HUES48 (cell line): ENCODE measurements around the gene SPEG.

Experiments
- H3K27ac ChIP-seq: one replicate; pipeline ENCODE4 v1.7.0; 2013; ENCODE audit warnings: low read depth, low read length, inconsistent platforms
- H3K27me3 ChIP-seq: 2 replicates; pipeline ENCODE4 v1.6.1; 2013; ENCODE audit warnings: mild to moderate bottlenecking, low read length; ENCODE audit not compliant: control insufficient read depth, insufficient read depth
- H3K36me3 ChIP-seq: 2 replicates; pipeline ENCODE4 v1.6.1; 2013; ENCODE audit warnings: low read length; ENCODE audit not compliant: control insufficient read depth, insufficient read depth
- H3K4me1 ChIP-seq: 2 replicates; pipeline ENCODE4 v1.6.1; 2013; ENCODE audit warnings: mild to moderate bottlenecking, low read length; ENCODE audit not compliant: control insufficient read depth, insufficient read depth
- H3K4me3 ChIP-seq: 2 replicates; pipeline ENCODE4 v1.5.1; 2013; ENCODE audit warnings: mild to moderate bottlenecking, low read depth, low read length
- H3K9ac ChIP-seq: 2 replicates; pipeline ENCODE4 v1.6.1; 2013; ENCODE audit warnings: mild to moderate bottlenecking, low read depth, low read length, moderate library complexity
- H3K9me3 ChIP-seq: 2 replicates; pipeline ENCODE4 v1.6.1; 2013; ENCODE audit warnings: low read length; ENCODE audit not compliant: control insufficient read depth, insufficient read depth

SPEG gene

GRCh38 chr2:219466816-219467735, 32.4 kb downstream of the SPEG start:
- Histone ChIP-seq H3K27me3 (no peaks in the 10 kb centered on the region), H3K27ac (no peak overlapping the region), H3K9ac (no peak overlapping the region)

GRCh38 chr2:219467736-219468075, 33.1 kb downstream of the SPEG start:
- H3K27me3 ChIP-seq: no peaks in the 10 kb centered on the region
- no peak overlapping the region for H3K9ac ChIP-seq
- no peak overlapping the region for H3K4me3 ChIP-seq
- no peaks in the 10 kb centered on the region for H3K9me3 ChIP-seq
- no peaks in the 10 kb centered on the region; the same call in 1 of the 2 replicates for H3K36me3 ChIP-seq
- no peak overlapping the region for H3K27ac ChIP-seq
- H3K4me1 ChIP-seq: no peaks in the 10 kb centered on the region

More at GRCh38 chr2:219466816-219467735, 32.4 kb downstream of the SPEG start:
- Histone ChIP-seq H3K4me3 (no peak overlapping the region), H3K9me3 (no peaks in the 10 kb centered on the region), H3K4me1 (no peaks in the 10 kb centered on the region), H3K36me3 (peaks cover 3% of the 10 kb centered on the region; the same call in 1 of the 2 replicates)

- Histone ChIP-seq H3K9ac (no peak overlapping the region), H3K27me3 (no peaks in the 10 kb centered on the region), H3K36me3 (no peaks in the 10 kb centered on the region; the same call in 1 of the 2 replicates), H3K4me3 (no peak overlapping the region), H3K4me1 (no peaks in the 10 kb centered on the region), H3K9me3 (no peaks in the 10 kb centered on the region), H3K27ac (no peak overlapping the region)
Observed at GRCh38 chr2:219468410-219469185, 34.0 kb downstream of the SPEG start.

- Histone ChIP-seq H3K36me3 (no peaks in the 10 kb centered on the region; the same call in 1 of the 2 replicates), H3K9me3 (no peaks in the 10 kb centered on the region), H3K27ac (no peak overlapping the region), H3K4me1 (no peaks in the 10 kb centered on the region), H3K27me3 (no peaks in the 10 kb centered on the region), H3K4me3 (no peak overlapping the region), H3K9ac (no peak overlapping the region)
Observed at GRCh38 chr2:219469186-219469724, 34.6 kb downstream of the SPEG start.

- Histone ChIP-seq H3K9me3 (no peaks in the 10 kb centered on the region), H3K9ac (no peak overlapping the region), H3K27ac (no peak overlapping the region), H3K4me1 (no peaks in the 10 kb centered on the region), H3K36me3 (no peaks in the 10 kb centered on the region; the same call in 1 of the 2 replicates), H3K27me3 (no peaks in the 10 kb centered on the region), H3K4me3 (no peak overlapping the region)
Observed at GRCh38 chr2:219470429-219470828, 35.8 kb downstream of the SPEG start.

- Histone ChIP-seq H3K27me3 (no peaks in the 10 kb centered on the region), H3K4me1 (no peaks in the 10 kb centered on the region), H3K9me3 (no peaks in the 10 kb centered on the region), H3K9ac (no peak overlapping the region), H3K36me3 (no peaks in the 10 kb centered on the region), H3K27ac (no peak overlapping the region), H3K4me3 (no peak overlapping the region)
Observed at GRCh38 chr2:219471476-219472371, 37.1 kb downstream of the SPEG start.

GRCh38 chr2:219472629-219473187, 38.1 kb downstream of the SPEG start:
- Histone ChIP-seq H3K4me3 (no peak overlapping the region), H3K36me3 (no peaks in the 10 kb centered on the region), H3K4me1 (peaks cover 4% of the 10 kb centered on the region; the same call in 1 of the 2 replicates), H3K27ac (no peak overlapping the region), H3K9ac (no peak overlapping the region), H3K9me3 (no peaks in the 10 kb centered on the region), H3K27me3 (no peaks in the 10 kb centered on the region)

- Histone ChIP-seq H3K27me3 (no peaks in the 10 kb centered on the region), H3K9me3 (no peaks in the 10 kb centered on the region), H3K36me3 (no peaks in the 10 kb centered on the region), H3K4me1 (peaks cover 4% of the 10 kb centered on the region; the same call in 1 of the 2 replicates), H3K9ac (no peak overlapping the region), H3K4me3 (no peak overlapping the region), H3K27ac (no peak overlapping the region)
Observed at GRCh38 chr2:219473511-219473910, 38.9 kb downstream of the SPEG start.

- Histone ChIP-seq H3K36me3 (no peaks in the 10 kb centered on the region), H3K27me3 (no peaks in the 10 kb centered on the region), H3K4me3 (no peak overlapping the region), H3K9ac (no peak overlapping the region), H3K4me1 (peaks cover 4% of the 10 kb centered on the region; the same call in 1 of the 2 replicates), H3K9me3 (no peaks in the 10 kb centered on the region), H3K27ac (no peak overlapping the region)
Observed at GRCh38 chr2:219474285-219475060, 39.8 kb downstream of the SPEG start.
